Inferior parietal cortex (tissue), 1 donor: ENCODE results near the gene CREB3L2.
"Not testable (repeated sequence)": the region's sequence is repeated elsewhere in the genome, so short reads cannot be mapped to it uniquely, and the experiment has no call there.

Source experiments
- DNase-seq: peaks from one replicate; pipeline ENCODE4 v3.0.0-alpha.2; 2016; ENCODE audit errors: extremely low spot score

CREB3L2 gene, protein sequence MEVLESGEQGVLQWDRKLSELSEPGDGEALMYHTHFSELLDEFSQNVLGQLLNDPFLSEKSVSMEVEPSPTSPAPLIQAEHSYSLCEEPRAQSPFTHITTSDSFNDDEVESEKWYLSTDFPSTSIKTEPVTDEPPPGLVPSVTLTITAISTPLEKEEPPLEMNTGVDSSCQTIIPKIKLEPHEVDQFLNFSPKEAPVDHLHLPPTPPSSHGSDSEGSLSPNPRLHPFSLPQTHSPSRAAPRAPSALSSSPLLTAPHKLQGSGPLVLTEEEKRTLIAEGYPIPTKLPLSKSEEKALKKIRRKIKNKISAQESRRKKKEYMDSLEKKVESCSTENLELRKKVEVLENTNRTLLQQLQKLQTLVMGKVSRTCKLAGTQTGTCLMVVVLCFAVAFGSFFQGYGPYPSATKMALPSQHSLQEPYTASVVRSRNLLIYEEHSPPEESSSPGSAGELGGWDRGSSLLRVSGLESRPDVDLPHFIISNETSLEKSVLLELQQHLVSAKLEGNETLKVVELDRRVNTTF

DNA sequence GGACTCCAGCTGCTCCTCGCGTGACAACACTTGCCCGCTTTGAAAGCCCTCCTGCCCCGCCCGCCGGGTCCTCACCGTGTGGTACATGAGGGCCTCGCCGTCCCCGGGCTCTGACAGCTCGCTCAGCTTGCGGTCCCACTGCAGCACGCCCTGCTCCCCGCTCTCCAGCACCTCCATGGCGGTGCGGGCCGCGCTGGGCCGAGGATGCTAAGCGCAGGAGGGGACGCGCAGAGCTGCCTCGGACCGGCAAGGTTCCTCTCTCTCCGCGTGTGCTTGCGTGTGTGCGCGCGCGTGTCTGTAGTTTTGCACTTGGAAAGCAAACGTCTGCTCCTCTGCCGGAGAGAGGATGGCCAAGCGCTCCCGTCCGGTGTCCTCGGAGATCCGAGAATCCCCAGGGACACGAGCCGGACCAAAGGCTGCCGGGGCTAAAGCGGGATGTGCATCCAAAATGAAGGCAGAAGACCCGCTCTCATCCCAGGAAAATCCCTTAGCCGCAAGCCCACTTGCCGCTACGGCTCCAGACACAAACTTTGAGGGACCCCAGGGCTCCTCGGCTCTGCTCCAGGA is at the start of gene CREB3L2:
Gene CREB3L2 (minus strand): TSS at position 558 of the 567 bp plus-strand sequence. CDS start 381 bp downstream, at position 177.
- DNase-seq = no peak

DNA sequence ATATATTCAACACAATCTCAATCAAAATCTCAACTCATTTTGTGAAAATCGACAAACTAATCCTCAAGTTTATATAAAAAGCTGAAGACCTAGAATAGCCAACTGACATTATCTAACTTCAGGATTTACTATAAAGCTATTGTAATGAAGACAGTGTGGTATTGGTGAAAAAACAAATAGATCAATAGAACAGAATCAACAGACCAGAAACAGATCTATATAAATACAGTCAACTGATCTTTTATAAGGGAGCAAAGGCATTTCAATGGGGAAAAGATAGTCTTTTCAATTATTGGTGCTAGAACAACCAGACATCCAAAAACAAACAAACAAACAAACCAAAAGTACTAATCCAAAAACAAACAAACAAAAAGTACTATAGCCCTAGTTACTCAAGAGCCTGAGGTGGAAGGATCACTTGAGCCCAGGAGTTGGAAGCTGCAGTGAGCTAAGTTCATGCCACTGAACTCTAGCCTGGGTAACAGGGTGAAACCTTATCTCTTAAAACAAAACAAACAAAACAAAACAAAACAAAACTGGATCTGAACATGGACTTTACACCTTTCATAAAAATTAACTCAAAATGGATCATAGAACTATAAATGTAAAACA is 47.7 kb upstream of the CREB3L2 start:
- DNase-seq = no peak

DNA sequence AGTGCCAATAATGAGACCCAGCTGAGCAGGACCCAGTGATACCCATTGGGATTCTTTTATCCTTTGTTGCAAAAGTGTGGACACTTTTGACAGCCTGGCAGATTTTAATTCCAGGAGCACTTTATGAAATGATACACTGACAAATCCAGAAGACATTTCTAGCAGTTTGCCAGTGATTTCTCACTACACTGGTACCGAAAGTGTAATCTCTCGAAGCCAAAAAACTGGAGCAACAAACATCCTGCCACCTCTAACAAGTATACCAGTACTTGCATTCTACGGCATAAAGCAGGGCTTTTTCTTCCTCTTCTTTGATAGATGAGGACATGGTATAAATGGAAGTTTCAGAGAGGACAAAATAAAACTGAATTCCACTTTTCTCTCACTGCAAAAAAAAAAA is 46.0 kb upstream of the CREB3L2 start:
- DNase-seq = no peak

DNA sequence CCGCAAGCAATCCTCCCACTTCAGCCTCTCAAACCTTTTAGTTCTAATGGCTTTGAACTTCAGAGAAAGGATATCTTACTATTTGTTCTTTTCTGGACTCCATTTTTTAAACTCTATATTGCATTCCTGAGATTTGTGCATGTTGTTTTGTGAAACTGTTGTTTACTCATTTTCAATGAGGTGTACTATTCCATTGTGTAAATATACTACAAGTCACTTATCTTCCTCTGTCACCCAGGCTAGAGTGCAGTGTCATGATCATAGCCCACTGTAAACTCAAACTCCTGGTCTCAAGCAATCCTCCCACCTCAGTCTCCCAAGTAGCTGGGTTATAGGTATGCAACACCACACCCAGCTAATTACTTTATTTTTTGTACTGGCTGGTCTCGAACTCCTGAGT is 43.0 kb upstream of the CREB3L2 start:
- DNase-seq = no peak

DNA sequence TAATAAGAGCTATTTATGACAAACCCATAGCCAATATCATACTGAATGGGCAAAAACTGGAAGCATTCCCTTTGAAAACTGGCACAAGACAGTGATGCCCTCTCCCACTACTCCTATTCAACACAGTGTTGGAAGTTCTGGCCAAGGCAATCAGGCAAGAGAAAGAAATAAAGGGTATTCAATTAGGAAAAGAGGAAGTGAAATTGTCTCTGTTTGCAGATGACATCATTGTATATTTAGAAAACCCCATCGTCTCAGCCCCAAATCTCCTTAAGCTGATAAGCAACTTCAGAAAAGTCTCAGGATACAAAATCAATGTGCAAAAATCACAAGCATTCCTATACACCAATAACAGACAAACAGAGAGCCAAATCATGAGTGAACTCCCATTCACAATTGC is 38.2 kb upstream of the CREB3L2 start:
- DNase-seq = not testable (repeated sequence)

DNA sequence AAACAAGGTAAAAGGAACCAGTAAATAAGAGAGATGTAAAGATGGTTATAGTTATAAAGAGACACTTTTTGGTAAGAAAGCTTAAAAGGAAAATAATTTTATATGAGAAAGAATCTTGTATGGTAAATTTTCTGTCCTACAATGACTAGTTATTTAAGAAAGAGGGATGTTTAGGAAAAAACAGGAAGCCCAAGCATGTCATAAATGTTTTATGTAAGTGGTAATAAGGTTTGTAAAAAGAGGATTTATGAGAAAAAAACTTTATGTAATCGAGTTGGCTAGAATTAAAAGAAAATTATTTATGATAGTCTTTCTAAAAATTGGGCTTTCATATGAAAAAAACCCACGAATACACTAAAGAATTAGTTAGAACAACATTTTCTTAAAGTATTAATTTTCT is 34.2 kb upstream of the CREB3L2 start:
- no peak for DNase-seq

DNA sequence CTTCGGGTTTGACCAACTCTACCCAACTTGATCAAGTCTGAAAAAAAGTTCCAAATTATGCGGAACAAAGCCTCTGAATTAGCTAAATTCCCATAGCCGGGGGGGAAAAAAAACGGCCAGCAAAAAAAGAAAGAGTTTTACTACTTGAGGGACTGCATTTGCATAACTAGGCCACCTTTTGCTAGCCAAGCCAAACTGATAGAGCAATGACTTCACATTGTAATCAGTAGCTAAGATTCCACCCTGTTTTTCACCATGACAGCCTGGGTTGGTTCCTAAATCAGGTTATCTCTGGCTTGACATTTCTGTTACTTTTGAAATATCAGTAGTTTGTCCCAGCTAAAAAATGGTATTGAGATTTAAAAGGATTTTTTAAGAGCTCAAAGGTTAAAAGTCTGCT is 31.4 kb upstream of the CREB3L2 start:
- no peak for DNase-seq

DNA sequence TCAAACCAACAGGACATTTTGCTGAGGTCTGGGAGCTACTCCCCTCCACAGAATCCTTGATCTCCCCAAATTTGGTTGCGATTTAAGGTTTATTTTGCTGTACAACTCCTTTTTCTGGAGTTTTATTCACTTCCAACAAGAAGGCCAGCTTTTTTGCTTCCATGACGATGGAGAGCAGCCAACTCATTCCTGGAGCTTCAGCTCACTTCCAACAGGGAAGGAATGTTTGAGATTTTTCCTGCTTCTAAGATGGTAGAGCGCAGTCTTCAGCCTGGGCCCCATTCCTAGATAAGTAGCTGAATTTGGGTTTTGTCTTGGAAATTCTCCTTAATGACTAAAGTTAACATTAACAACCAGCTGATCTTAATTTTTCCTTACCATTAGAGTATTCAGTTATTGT is 30.9 kb upstream of the CREB3L2 start:
- DNase-seq = no peak

DNA sequence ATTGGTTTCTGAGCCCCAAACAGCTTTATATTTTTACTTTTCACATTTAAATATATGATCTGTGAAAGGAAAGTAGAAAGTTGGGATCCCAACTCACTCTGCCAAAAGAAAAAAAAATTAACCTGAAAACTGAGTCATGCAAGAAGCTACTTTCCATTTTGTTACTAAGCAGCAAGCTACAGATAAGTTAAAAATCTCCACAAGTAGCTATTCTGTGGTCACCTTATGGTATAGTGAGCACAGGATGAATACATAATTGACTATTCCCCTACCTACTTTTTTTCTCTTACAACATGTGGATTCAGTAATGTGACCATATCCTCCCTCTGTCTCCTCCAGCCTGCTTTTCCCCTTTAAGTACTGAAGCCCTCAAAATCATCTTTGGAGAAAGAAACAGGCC is 30.3 kb upstream of the CREB3L2 start:
- DNase-seq = no peak

DNA sequence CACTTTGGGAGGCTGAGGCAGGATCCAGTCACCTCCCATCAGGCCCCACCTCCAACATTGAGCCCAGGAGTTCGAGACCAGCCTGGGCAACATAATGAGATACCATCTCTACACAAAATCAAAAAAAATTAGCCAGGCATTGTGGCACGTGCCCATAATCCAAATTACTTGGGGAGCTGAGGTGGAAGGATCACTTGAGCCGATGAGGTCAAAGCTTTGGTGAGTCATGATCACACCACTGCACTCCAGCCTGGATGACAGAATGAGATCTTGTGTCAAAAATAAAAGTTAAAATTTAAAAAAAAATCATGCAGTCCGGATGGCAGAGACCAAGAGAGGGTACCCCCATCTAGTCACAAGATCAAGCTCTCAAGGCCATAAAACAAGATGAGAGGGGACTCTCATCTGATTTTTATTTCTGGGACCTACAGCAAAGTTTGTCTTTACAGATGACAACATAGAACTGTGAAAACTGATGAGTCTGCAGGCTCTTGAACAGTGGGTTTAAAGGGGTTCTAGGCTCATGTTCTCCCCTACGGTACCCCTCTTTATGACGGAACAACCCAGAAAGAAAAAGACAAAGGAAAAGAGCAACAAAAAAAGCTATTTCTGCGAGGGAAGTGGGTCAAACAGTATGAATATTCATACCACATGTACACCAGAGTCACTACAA is 28.9 kb upstream of the CREB3L2 start:
- DNase-seq = no peak

DNA sequence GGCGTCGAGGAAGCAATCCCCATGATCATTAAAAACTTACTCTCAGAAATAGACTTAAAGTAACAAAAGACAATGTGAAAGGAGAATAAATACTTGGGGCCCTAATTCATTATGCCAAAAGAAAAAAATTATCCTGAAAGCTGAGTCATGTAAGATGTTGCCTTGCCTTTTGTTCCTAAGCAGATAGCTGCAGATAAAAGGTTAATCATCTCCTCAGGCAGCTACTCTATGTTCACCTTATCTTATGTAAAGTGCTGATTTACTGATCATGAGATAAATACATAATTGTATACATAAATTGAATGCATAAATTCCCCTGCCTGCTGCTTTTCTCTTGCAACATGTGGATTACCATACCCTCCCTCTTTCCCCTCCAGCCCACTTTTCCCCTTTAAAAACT is 28.1 kb upstream of the CREB3L2 start:
- no peak for DNase-seq

DNA sequence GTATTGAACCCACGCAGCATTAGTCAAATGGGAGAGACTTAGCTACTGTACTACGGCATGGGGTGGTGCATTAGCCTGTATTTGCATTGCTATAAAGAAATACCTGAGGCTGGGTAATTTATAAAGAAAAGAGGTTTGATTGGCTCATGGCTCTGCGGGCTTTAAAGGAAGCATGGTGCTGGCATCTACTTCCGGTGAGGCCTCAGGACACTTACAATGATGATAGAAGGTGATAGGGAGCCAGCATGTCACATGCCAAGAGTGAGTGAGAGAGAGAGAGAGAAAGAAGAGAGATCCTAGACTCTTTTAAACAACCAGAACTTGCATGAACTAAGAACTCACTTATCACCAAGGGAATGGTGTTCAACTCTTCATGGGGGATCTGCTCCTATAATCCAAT is 27.2 kb upstream of the CREB3L2 start:
- DNase-seq = no peak

DNA sequence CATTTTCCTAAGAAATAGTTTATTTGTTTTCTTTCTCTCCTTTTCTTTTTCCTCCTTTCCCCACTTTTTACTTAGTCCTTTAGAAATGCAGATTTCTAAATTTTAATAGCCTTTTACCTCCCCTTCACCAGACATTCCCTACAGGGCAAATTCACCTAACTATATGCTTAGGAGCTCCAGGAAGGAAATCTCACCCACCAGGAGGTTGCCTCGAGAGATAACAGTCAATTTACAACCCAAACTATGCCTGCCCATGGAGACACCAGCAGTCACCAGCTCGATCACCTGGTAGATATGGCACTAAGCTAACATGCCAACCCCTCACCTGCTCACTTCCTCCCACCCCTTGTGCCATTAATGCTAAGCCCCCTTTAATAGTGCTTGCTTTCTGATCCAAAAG is 25.2 kb upstream of the CREB3L2 start:
- DNase-seq = no peak

DNA sequence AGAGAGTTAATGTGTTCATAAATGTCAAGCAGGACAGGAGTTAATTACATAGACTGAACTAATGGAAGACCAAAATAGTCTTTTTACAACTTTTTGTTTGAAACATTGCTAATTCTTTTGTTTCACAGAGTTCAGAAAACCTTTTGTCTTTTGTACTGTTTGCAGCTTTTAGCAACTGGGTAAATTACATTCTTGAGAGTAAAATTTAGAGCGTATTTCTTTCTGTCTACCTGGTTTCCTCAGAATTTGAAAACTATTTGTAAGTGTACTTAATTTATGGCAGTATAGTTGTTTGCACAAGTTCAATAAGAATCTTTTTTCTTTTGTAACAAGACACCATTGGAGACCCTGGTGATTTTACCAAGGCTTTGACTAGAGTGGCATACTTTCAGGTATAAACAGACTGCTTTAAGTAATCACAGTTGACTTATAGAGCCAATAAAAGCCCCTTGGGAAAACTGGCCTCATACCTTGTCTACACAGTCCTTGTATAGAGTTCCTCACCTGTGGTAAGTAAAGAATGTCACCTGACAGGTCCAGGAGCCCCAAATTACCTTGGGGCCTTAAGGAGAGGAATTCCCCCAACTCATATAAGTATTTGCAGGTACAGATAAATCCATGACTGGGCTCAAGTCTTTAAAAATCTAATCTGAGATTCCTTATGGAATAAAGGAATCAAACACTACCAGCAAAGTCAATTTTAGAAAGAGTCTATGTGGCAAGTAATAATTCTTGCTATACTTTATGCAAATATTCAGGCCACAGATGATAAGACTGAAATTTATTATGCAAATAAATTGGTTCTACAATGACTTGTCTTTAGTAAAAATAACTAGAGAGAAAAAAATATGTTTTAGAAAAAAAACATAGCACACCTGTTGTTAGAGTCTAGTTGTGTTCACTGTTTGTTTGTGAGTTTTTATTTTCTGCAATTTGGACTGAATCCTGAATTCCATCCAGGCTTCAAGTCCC is 23.6 kb upstream of the CREB3L2 start:
- DNase-seq = no peak

DNA sequence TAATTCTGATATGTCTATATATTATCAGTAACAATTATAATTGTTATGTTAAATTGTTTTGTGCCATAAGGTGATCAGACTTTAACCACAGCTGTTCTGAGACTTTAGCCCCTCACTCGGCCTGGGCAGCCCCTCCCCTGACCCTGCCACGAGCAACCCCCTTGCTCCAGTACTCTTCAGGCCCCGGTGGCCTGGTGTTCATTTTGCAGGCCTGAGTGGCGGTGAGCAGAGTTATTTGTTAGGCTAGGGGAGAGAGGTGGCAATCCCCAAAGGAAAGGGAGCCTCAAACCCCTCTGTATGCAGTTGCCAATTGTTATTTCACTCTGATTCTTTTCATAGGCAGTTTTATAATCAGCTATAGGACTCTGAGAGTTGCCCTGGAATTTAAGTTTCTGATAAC is 22.9 kb upstream of the CREB3L2 start:
- no peak for DNase-seq

DNA sequence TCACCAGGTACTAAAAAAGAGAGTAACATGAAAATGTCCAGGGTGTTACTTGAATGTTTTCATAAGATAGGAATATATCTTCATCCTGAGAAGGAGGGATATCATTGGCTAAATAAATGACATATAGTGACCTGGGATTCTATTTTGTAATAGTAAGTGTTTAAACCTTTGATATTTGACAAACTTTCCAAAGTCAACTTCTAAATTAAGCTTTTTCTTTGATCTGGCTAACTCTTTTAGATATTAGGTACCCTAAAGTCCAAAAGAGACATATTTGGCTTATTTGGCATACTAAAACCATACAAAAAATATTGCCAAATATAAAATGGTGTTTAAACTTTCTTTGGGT is 22.4 kb upstream of the CREB3L2 start:
- DNase-seq = no peak

DNA sequence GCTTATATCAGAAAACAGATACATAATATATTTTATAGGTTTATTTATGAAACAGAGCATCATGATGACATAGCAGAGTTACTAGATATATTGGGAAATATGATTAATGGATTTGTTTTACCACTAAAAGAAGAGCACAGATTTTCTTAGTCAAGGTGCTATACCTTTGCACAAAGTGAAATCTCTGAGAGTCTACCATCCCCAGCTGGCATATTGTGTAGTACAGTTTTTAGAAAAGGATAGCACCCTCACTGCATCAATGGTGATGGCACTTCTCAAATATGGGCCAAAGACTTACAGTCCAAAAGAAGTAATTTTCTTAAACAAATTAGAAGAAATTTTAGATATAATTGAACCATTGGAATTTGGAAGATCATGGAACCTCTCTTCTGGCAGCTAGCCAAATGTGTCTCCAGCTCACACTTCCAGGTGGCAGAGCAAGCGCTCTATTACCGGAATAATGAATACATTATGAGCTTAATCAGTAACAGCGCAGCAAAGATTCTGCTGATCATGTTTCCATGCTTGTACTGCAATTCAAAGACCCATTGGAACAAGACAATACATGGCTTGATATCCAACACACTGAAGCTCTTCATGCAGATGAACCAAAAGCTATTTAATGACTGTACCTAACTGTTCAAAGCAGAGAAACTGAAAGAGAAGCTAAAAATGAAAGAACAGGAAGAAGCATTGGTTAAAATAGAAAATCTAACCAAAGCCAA is 21.9 kb upstream of the CREB3L2 start:
- no peak for DNase-seq

DNA sequence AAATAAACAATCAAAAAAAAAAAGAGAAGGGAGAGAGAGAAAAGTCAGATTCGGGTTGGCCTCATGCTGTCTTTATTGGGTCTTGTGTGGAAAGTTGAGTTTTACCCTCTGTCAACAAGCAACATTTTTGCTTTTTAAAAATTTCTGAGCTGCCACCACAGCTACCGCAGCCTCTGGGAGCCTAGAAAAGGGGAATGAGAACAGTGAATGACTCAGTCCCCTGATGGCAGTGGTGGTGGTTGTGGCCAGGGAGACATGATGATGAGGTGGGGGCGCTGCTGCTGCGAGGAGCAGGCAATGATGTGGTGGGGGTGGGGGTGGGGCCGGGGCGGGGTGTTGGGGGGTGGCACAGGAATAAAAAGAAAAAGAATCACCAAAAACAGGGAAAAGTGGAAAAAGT is 20.0 kb upstream of the CREB3L2 start:
- DNase-seq = no peak

DNA sequence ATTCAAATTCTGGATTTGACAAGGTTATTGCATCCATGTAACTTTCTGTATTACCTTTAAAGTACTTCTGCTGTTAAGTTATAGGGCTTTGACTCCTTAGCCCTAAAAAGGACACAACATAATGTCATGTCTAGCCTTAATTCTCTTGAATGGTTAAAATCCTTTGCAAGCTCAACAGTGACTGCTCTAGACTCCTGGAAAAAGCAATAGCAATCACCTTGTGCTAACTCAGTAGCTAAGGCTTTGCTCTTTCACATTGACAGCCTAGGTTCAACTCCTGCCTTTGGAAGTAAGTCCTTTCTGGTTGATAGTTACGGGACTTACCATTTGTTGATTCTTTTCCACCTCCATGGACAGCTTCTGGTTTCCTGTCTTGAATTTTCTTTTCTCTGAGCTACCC is 16.1 kb upstream of the CREB3L2 start:
- DNase-seq = no peak

DNA sequence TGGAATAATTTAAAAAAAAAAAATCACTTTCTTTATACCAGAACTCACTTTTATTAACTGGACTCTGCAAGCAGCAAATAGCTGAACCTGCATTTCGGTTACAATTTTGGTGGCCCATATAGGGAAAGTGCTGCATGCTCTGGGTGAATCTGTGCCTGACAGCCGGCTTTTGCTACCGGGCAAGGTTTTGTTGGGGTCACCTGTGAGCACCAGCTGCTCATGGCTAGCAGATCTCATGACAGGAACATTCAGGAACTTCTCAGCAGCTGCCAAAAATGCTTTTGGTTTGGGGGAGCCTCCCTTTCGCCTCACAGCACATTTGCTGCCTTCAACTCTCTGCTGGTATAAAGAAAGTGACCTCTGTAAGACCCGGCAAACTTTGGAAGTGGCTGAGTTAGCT is 13.2 kb upstream of the CREB3L2 start:
- DNase-seq = no peak

DNA sequence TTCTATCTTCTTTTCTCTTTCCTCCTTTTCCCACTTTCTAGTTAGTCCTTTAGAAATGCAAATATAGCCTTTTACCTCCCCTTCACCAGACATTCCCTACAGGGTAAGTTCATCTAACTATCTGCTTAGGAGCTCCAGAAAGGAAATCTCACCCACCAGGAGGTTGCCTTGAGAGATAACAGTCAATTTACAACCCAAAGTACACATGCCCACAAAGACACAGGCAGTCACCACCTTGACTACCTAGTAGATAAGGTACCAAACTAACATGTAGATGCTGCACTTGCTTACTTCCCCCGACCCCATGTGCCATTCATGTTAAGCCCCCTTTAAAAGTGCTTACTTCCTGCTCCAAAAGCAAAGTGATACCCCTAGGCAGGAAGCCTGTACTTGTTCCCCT is 12.8 kb upstream of the CREB3L2 start:
- DNase-seq = no peak
